Measurements from ENCODE around the gene NDC80.
A peak's percentile ranks its signal among the peaks of the same experiment; 100 is the strongest.
"Not testable (repeated sequence)": the region's sequence is repeated elsewhere in the genome, so short reads cannot be mapped to it uniquely, and the experiment has no call there.

Gene NDC80

DNA sequence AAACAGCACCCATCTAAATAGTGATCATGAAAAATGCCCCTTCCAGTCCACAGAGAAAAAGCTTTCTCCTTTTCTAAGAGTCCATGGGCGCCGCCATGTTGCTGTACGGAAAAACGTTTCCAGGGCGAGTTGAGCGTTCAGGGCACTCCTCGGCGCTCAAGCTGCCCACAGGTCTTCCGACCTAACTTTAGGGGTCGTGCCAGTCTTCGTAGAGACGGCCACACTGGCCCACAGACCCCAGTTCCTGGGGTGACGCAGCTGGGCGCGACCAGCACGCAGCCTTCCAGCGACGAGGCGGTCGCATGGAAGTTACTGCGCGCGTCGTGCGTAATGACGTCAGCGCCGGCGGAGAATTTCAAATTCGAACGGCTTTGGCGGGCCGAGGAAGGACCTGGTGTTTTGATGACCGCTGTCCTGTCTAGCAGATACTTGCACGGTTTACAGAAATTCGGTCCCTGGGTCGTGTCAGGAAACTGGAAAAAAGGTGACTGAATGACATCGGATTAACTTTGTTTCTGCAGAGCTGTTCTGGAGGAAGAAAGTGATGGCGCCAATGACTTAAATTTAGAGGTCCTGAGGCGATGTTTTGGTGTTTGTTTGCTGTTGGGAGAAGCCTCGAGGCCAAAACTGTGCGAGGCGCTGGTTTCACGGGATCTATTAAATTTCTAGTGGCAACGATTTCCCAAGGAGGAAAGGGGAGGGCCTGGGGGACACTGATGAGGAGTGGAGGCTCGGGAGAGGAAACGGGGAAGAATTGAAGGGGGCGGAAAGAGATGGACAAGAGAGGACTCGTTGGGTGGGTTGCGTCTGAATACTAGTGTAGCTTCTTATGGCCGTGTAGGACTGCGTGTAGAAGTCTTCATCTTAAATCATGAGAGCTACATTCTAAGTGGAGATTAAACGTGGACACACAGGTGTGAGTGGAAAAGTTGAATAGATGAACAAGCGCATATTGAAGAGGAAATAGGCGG lies at the start of gene NDC80, which contains the start of gene METTL4:
Gene NDC80, plus strand, starts transcription at position 358 of the 971 bp plus-strand sequence. CDS start 1,429 bp downstream, outside the sequence.
Gene METTL4, minus strand, starts transcription at position 306 of the 971 bp plus-strand sequence. CDS start 4,289 bp downstream, outside the sequence.
- DNase-seq (ENCODE audit: low read depth) = peak; percentile 80

DNA sequence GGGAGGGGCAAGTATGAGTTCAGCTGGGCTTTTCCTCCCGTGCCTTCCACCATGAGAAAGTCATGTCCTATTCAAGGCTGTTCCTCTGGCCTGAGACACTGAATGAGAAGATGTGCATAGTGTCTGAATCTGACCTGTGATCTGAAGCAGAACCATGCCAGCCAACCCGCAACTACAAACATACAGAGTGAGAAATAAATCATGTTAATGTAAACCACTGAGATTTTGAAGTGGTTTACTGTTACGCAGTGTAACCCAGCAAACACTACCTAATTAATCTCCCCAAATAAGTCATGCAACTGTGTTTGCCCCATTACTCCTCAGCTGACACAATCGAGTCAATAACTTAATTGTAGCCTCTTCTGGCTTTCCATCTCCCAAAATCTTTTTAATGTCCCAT lies 49.2 kb upstream of the NDC80 start:
- DNase-seq (ENCODE audit: low read depth) = no peak

DNA sequence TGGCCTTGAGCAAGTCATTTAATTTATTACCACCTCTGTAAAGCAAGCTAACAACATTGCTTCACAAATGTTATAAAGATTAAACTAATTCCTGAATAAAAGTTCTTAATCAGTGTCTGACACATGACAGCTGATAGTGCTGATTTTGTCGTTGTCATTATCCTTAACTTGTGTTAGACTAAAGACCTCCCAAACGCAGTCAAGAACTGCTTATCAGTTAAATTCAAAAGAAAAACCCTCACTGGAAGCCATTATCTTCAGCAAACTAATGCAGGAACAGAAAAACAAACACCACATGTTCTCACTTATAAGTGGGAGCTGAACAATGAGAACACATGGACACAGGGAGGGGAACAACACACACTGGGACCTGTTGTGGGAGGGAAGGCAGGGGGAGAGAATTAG lies 46.6 kb upstream of the NDC80 start:
- DNase-seq (ENCODE audit: low read depth) = not testable (repeated sequence)

DNA sequence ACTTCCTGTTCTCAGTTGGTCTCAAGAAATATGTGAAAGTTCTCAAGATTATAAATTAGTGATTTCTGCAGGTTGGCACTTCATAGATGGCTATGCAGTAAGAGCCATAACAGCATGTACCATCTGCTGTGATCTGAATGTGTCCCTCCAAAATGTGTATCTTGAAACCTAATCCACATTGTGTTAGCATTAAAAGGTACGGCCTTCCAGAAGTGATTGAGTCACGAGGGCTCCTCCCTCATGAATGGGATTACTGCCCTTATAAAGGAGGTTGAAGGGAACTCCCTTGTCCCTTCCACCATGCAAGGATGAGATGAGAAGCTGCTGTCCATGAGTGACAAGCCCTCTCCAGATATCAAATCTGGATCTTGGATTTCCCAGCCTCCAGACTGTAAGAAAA lies 45.0 kb upstream of the NDC80 start:
- no peak for DNase-seq (ENCODE audit: low read depth)

DNA sequence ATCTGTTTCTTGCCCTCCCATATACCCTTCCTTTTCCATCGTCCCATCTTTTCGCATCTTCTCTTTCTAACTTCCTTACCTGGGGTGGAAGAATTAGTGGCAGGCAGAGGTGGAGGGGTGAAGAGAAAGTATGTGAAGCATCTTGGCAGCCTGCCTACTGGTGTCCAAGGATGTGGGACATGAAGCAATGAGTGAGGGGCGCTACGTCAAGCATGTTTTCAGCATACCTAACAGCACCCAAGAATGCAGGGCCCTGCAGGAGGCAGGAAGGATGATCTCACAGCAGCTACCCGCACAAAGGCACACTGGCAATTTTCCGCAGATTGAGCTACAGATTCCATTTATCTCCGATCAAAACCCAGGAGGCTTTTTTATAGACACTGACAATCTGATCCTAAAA lies 42.2 kb upstream of the NDC80 start:
- no peak for DNase-seq (ENCODE audit: low read depth)

DNA sequence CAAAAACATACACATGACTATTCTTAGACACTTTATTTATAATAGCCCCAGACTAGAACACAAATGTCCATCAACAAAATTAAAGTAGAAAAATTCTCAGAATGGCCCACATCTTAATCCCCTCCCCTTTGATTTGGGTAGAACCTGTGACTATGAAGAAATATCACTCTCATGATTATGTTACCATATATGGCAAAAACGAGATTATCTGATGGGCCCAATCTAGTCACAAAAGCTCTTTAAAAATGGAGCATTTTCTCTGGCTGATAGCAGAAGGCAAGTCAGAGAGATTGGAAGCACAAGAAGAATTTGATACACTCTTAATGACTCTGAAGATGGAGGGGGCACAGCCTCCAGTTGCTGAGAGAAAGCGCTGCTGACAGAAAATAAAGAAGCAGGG lies 39.6 kb upstream of the NDC80 start:
- no peak for DNase-seq (ENCODE audit: low read depth)

DNA sequence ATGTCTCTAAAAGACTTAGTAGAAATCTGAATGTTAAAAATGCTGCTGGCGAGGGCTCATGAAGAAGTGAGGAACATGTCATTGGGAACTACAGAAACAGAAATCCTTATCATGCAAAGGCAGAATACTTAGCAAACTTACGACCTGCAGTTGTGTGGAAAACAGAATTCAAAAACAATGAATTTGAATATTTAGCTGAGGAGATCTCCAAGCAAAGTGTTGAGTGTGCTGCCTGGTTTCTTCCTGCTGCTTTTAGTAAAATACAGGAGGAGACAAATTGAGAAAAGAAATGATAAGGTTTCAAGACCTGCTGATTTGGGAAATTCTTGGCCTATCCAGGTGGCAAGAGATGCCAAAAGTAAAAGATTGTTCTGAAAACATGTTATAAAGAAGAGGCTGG lies 38.6 kb upstream of the NDC80 start:
- DNase-seq (ENCODE audit: low read depth) = no peak

DNA sequence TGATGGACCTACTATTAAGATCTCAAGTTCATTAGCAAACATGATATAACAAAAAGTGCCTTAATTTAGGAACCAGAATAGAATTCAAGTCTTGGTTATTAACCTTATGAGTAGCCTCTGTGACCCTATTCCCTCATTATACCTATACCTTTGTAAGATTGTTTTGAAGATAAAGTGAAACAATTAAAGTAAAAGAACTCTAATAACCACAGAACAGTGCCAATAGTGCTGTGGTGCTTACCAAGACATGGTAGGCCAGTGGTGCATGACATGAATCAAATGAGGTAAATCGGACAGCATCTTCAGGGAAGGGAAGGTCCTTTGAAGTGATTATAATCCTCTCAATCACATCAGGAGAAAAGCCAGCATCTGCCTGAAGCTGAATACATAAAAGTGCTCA lies 36.5 kb upstream of the NDC80 start:
- no peak for DNase-seq (ENCODE audit: low read depth)

DNA sequence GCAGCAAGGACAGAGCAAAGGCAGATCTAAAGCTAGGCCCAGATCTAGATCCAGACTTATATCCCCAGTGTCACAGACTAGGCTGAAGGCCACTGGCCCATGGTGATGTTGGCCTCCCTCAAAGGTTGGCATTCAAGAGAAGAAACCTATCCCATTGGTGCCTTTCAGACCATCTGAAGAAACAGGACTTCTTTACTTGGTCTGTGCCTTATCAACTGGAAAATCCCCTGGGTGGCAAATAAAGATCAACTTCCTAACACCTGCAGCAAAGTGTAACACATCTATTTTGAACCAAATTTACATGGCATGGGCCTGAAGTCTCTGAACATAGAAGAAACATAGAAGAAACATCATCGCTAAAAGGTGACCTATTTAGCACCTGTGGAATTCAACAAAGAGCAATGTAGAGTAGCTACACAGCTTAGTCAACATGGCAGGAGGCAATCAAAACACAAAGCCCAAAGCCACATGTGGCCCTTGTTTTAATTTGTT lies 35.9 kb upstream of the NDC80 start:
- no peak for DNase-seq (ENCODE audit: low read depth)

DNA sequence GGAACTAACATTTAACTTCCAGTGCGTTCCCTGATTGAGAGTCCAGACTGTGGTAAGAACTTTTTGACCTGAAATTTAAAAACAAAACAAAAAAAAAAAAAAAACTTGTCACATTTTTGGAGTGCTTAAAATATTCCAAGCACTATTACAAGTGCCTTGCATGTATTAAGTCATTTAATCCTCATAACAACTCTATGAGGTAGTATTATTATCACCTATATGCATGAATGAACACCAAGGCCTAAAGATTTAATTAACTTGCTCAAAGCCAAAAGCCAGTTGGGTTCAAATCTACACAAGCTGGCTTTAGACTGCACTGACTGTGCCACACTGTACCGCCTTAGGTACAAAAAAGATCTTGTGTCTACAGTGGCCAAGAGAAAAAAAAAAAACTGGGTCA lies 35.3 kb upstream of the NDC80 start:
- DNase-seq (ENCODE audit: low read depth) = no peak

DNA sequence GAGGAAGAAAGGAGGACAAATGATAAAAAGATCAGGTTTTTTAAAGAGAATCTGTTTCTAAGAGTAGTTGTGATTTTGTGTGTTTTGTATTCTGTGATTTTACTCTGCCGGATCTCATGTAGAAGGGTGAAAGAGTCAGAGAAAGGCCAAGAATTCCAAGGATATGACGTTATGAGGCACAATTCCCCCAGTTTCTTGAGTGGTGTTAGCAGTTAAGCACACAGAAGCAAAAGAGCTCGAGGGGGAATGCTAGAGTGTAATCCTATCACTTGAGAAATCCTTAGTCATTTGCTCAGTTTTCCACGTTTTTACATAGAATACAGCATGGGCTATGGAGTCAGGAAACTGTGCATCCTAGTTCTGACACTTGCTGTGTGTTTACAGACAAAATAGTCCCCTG lies 34.9 kb upstream of the NDC80 start:
- DNase-seq (ENCODE audit: low read depth) = no peak

DNA sequence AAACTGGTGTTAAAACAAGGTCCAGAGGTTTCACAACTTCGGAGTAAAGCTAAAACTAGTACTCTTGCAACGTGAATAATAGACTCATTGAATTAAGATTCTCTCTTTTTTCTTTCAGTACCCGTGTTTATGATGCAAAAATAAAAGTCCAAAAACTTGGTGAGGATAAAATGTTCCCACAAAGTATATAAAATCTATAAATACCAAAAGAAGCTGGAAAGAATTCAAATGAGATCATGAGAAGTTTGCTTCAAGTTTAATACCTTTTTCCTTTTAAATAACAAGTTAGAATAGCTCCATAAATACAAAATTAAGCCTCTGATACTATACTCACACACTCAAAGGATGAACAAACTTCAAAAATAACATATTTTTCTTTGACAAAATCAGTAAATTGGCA lies 34.1 kb upstream of the NDC80 start:
- DNase-seq (ENCODE audit: low read depth) = no peak

DNA sequence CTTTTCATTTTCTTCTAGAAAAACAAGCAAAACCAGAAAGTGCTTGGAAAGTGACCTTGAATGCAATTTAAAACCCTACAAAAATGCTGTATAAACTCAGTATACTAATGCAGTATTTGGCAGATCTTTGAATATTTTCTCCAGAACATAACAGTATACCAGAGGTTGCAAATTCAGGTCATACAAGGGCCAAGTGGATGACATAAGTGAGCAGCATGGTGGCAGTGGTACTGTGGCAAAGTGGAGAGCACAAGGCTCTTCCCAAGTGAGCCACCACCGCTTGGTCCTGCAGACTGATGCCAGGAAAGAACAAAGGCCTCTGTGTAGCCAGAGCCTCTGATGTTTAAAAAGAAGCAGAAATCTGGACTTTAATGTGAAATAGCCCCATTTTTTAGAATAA lies 33.1 kb upstream of the NDC80 start:
- DNase-seq (ENCODE audit: low read depth) = no peak

DNA sequence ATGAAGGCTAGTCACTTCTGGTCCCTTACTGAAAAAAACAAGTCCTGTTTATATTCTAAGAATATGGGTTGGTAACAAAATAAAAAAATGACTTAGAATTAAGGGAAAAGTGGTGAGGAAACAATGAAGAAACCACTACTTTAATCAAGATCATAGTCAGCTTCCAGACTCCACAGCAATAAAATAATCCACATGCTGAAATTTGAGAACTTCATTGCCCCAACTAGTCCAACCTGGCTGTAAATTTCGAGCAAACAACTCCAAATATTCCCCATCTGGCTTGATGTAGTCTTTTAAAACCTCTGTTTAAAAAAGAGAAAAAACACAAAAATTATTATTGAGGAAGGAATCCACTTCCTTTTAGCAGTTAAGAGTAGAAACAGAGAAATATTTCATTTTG lies 32.5 kb upstream of the NDC80 start:
- no peak for DNase-seq (ENCODE audit: low read depth)

DNA sequence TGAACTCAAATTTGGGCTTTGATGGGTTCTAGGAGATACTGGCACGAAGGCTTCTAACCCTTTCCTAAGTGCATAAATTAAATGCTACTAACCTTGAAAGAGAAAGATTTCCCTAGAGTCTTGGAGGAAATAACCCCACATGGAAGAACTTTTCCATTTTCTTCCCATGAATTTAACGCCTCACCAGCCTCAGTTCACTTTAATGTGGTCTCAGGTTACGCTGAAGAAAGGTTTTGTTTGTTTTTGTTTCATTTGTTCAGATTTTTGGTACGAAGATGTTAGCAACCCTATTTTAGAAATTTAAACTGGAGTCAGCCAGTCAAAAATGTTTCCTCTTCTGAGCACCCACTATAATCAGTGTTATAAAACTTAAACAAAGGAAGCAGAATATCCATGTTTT lies 30.8 kb upstream of the NDC80 start:
- no peak for DNase-seq (ENCODE audit: low read depth)

DNA sequence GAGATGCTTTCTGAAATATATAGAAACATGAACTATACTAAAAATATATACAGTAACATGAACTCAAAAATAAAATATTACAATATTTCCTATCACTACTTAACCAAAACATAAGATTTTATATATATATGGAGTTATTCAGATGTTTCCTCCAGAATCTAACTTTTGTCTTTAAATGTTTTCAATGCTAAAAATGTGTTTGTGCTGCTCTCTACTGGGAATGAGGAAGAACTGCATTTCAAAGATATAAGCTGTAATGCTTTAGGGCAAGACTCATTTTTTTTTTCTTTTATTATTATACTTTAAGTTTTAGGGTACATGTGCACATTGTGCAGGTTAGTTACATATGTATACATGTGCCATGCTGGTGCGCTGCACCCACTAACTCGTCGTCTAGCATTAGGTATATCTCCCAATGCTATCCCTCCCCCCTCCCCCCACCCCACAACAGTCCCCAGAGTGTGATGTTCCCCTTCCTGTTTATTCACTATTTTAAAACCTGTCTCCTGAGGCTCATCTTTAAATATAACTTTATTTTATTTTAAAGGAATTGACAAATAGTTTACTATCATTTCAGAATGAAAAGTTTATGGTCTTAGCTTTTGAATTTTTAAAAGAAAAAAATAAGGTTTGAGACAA lies 29.3 kb upstream of the NDC80 start:
- DNase-seq (ENCODE audit: low read depth) = not testable (repeated sequence)

DNA sequence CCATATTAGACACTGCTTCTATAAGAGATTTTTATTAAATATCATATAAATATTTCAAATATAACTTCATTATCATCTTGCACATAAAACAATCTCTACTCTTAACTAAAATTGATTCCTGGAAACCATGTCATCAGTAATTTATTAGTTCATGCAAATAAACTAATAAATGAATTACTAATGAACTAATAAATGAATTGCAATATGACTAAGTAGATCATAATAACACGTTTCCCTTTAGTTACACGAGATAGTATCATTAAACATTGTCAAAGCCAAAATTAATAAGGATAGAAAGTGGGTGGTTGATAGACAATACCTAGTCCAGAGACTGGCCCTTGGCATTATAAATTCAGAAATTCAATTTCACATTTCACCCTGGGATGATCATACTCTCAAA lies 26.2 kb upstream of the NDC80 start:
- no peak for DNase-seq (ENCODE audit: low read depth)

DNA sequence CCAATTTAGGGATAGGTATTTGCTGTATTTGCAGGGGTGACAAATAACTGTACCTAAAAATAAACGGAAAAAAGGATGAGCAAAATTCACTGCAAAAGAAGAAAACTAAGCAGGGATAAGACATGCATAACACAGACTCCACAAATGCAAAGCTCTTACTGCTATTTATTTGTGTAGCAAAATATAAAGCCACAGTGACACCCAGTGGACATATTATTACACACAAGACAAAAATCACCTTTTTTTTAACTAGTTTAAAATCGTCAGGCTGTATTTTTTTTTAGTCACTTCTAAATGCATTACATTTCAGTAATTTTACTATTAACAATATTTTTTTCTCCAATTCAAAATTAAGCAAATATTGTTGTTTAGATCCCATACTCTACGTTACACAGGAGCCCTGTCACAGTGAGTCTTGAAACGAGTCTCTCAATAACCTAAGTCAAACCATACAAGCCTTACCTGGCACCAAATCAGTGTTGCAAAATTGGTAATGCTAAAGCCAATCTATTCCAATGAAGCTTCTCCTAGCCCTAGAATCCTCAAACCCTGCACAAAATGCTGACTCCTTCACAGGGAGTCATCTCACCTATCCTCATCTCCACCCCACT lies 23.8 kb upstream of the NDC80 start:
- no peak for DNase-seq (ENCODE audit: low read depth)

DNA sequence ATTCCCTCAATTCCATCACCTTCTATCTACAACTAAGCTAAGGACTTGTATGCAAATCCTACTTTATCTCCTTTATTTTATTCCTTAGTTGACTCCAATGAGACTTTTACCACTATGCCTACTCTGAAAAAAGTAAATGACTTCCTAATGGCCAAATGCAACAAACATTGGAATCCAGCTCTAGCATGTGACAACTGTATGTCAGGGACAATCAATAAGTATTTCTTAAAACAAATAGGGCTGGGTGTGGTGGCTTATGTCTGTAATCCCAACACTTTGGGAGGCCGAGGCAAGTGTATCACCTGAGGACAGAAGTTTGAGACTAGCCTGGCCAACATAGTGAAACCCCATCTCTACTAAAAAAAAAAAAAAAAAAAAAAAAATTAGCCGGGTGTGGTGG lies 21.9 kb upstream of the NDC80 start:
- no peak for DNase-seq (ENCODE audit: low read depth)

DNA sequence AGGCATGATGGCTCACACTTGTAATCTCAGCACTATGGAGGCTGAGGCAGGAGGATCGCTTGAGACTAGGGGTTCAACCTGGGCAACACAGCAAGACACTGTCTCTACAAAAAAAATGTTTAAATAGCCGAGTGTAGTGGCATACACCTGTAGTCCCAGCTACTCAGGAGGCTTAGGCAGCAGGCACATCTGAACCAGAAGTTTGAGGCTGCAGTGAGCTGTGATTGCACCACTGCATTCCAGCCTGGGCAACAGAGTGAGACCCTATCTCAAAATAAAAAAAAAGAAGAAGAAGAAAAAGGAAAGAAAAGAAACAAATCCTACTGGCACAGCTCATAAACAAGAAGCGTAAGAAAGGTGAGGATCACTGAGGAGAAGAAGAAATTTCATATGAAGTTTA lies 19.9 kb upstream of the NDC80 start:
- DNase-seq (ENCODE audit: low read depth) = no peak

DNA sequence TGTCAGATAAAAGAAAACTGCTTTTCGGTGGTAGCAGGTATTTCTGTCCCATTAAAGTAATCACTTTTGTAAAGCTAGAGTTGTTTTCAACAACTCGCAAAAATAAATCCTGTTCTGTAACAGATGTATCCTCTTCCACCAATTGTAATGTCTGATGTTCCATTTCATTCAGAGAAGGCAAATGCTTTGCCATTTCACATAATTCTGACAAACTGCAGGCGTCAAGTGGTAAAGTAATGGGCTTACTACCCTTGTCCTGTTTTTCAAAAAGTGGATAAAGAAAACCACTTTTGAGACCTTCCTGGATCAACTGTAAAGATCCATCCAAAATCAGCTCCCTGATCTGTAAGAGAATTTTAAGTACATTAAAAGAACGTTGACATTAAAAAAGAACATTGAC lies 16.7 kb upstream of the NDC80 start:
- no peak for DNase-seq (ENCODE audit: low read depth)

DNA sequence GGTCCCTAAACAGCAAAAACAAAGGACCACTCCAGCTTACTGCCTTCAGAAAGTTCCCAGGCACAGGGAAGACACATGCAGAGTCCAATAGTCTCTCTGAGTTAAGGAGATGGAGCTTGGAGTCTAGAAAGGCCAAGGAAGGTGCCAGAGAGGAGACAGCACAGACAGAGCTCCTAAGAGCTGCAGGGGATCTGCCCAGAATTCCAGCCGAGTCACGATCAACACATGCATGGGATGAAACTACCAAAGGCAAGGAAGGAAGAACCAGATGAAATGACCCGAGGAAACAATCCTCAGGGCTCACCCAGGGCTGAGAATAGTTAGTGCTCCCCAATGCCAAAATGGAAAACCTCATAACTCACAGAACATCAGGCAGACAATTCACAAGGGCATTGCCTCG lies 15.5 kb upstream of the NDC80 start:
- no peak for DNase-seq (ENCODE audit: low read depth)

DNA sequence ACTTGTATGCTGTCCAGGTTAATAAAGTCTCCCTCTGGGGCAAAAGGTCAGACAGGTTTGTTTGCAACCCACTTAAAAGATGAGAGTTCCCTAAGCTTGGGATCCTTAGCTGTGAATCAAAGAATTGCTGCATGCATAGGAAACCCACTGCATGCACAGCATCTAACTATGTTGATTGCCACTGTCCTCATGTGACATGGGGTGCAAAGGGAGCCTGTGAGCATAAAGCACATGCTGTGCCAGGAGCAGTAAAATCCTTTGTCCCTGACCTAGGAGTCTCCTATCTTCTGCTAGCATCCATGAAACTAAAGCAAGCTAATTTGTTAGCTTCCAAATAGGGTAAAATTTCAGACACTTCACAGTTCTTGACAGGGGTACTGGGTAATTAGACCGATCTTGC lies 13.8 kb upstream of the NDC80 start:
- no peak for DNase-seq (ENCODE audit: low read depth)
